Activated T-cell treated with anti-CD3 and anti-CD28 coated beads, Interleukin-2, amount 50 U/mL, for 72 hours (primary cell): ENCODE data around the gene SERPINA6. TPM values are rescaled to one million over a fixed set of nuclear protein-coding genes. Genes with fewer than 3 reads are reported as not detected.
"Not testable (repeated sequence)": the region's sequence is repeated elsewhere in the genome, so short reads cannot be mapped to it uniquely, and the experiment has no call there.

Source experiments
- ATAC-seq, 2 donors: fragments of 150-1000 bp; cut with Tn5 transposase; replicated peaks in 1 of 2; 2 replicates each; pipeline ENCODE4 v1.10.0; 2021; ENCODE audit warnings: moderate library complexity in 2 of 2, mild to moderate bottlenecking in 1 of 2
- DNase-seq, 2 donors: peaks; one replicate each; pipeline ENCODE4 v3.0.0; 2021 to 2022; ENCODE audit warnings: mixed read lengths in 1 of 2
- H3K27ac Mint-ChIP-seq: one replicate; pipeline ENCODE4 v1.8.0; 2022; ENCODE audit warnings: mild to moderate bottlenecking, moderate library complexity, mixed read lengths
- H3K27me3 Mint-ChIP-seq: one replicate; pipeline ENCODE4 v1.8.0; 2022; ENCODE audit warnings: low read depth, mixed read lengths
- H3K36me3 Mint-ChIP-seq, 2 donors: one replicate each; pipeline ENCODE4 v1.8.0; 2022; ENCODE audit warnings: mixed read lengths in 2 of 2, mild to moderate bottlenecking in 1 of 2; ENCODE audit not compliant: insufficient read depth in 2 of 2
- H3K4me1 Mint-ChIP-seq: one replicate; pipeline ENCODE4 v1.8.0; 2022; ENCODE audit warnings: low read depth, mixed read lengths
- H3K4me3 Mint-ChIP-seq, 2 donors: one replicate each; pipeline ENCODE4 v1.8.0; 2022; ENCODE audit warnings: mild to moderate bottlenecking in 2 of 2, mixed read lengths in 2 of 2, moderate library complexity in 2 of 2
- H3K9me3 Mint-ChIP-seq, 2 donors: one replicate each; pipeline ENCODE4 v1.8.0; 2022; ENCODE audit warnings: mixed read lengths in 2 of 2
- total RNA-seq, 2 donors: library from RNA; stranded (reverse); gene quantifications; one replicate each; pipeline ENCODE4 v1.2.3, GENCODE V29; 2022

The SERPINA6 gene
- total RNA-seq = not detected

GRCh38 chr14:94322648-94323570, at the start of gene SERPINA6:
SERPINA6 (minus strand) TSS chr14:94323336; CDS start chr14:94314648, 8,688 bp downstream.
- H3K4me3 Mint-ChIP-seq = no peak within 1 kb of the TSS
- H3K36me3 Mint-ChIP-seq = no peaks in the 10 kb centered on the region
- no peak for ATAC-seq
- no peaks in the 10 kb centered on the region for H3K9me3 Mint-ChIP-seq
- H3K27me3 Mint-ChIP-seq = peaks cover under 1% of the 10 kb centered on the region
- no peaks in the 10 kb centered on the region for H3K4me1 Mint-ChIP-seq
- H3K27ac Mint-ChIP-seq = no peak within 1 kb of the TSS
- DNase-seq = no peak

GRCh38 chr14:94372021-94372605, 49.0 kb upstream of the SERPINA6 start:
- DNase-seq (no peak), ATAC-seq (no peak)
- Mint-ChIP-seq H3K27me3 (peaks cover 8% of the 10 kb centered on the region), H3K4me1 (no peaks in the 10 kb centered on the region), H3K9me3 (no peaks in the 10 kb centered on the region), H3K36me3 (no peaks in the 10 kb centered on the region), H3K4me3 (no peak overlapping the region), H3K27ac (no peak overlapping the region)

- Mint-ChIP-seq H3K27me3 (peaks cover 8% of the 10 kb centered on the region), H3K4me3 (no peak overlapping the region), H3K4me1 (no peaks in the 10 kb centered on the region), H3K36me3 (no peaks in the 10 kb centered on the region), H3K27ac (no peak overlapping the region), H3K9me3 (no peaks in the 10 kb centered on the region)
- ATAC-seq (no peak), DNase-seq (no peak)
These were observed 47.4 kb upstream of the SERPINA6 start for GRCh38 chr14:94370524-94370910.

GRCh38 chr14:94369766-94370523, 46.8 kb upstream of the SERPINA6 start:
- not testable (repeated sequence) for ATAC-seq, H3K4me3 Mint-ChIP-seq, H3K4me1 Mint-ChIP-seq, H3K9me3 Mint-ChIP-seq, H3K36me3 Mint-ChIP-seq, H3K27ac Mint-ChIP-seq, DNase-seq, H3K27me3 Mint-ChIP-seq

- Mint-ChIP-seq H3K36me3 (no peaks in the 10 kb centered on the region), H3K9me3 (no peaks in the 10 kb centered on the region), H3K4me3 (no peak overlapping the region), H3K27ac (peak overlapping the region; percentile 85), H3K4me1 (no peaks in the 10 kb centered on the region), H3K27me3 (peaks cover 8% of the 10 kb centered on the region)
- DNase-seq (no peak), ATAC-seq (no peak)
These were observed 45.8 kb upstream of the SERPINA6 start for GRCh38 chr14:94368956-94369355.

- Mint-ChIP-seq H3K27ac (no peak overlapping the region), H3K4me3 (no peak overlapping the region), H3K9me3 (no peaks in the 10 kb centered on the region), H3K36me3 (no peaks in the 10 kb centered on the region), H3K4me1 (no peaks in the 10 kb centered on the region), H3K27me3 (peaks cover 8% of the 10 kb centered on the region)
- ATAC-seq = no peak
- DNase-seq = no peak
These were observed 45.1 kb upstream of the SERPINA6 start for GRCh38 chr14:94368243-94368590.

GRCh38 chr14:94367347-94368242, 44.5 kb upstream of the SERPINA6 start:
- DNase-seq (no peak), ATAC-seq (no peak)
- Mint-ChIP-seq H3K9me3 (no peaks in the 10 kb centered on the region), H3K36me3 (no peaks in the 10 kb centered on the region), H3K27me3 (peaks cover 13% of the 10 kb centered on the region), H3K4me3 (no peak overlapping the region), H3K27ac (no peak overlapping the region), H3K4me1 (no peaks in the 10 kb centered on the region)

- Mint-ChIP-seq H3K9me3 (no peaks in the 10 kb centered on the region), H3K4me1 (no peaks in the 10 kb centered on the region), H3K27me3 (peaks cover 16% of the 10 kb centered on the region), H3K4me3 (no peak within 1 kb of the TSS), H3K36me3 (no peaks in the 10 kb centered on the region), H3K27ac (no peak within 1 kb of the TSS)
- no peak for DNase-seq
- ATAC-seq = no peak
These were observed 43.2 kb upstream of the SERPINA6 start, which contains the start of gene SERPINA2 for GRCh38 chr14:94366146-94366915. SERPINA2 (minus strand) TSS chr14:94366698.

GRCh38 chr14:94365624-94366023, 42.5 kb upstream of the SERPINA6 start:
- no peaks in the 10 kb centered on the region for H3K4me1 Mint-ChIP-seq
- peaks cover 16% of the 10 kb centered on the region for H3K27me3 Mint-ChIP-seq
- ATAC-seq = no peak
- no peak overlapping the region for H3K4me3 Mint-ChIP-seq
- H3K36me3 Mint-ChIP-seq = no peaks in the 10 kb centered on the region
- no peak overlapping the region for H3K27ac Mint-ChIP-seq
- DNase-seq = no peak
- H3K9me3 Mint-ChIP-seq = no peaks in the 10 kb centered on the region

- no peaks in the 10 kb centered on the region for H3K4me1 Mint-ChIP-seq
- ATAC-seq (no peak), DNase-seq (no peak)
- H3K27ac Mint-ChIP-seq = no peak overlapping the region
- H3K36me3 Mint-ChIP-seq = no peaks in the 10 kb centered on the region
- no peaks in the 10 kb centered on the region for H3K9me3 Mint-ChIP-seq
- peaks cover 16% of the 10 kb centered on the region for H3K27me3 Mint-ChIP-seq
- H3K4me3 Mint-ChIP-seq = no peak overlapping the region
These were observed 41.8 kb upstream of the SERPINA6 start for GRCh38 chr14:94364964-94365363.

- Mint-ChIP-seq H3K4me3 (no peak overlapping the region), H3K27ac (no peak overlapping the region), H3K4me1 (no peaks in the 10 kb centered on the region), H3K9me3 (no peaks in the 10 kb centered on the region), H3K27me3 (peaks cover 14% of the 10 kb centered on the region), H3K36me3 (no peaks in the 10 kb centered on the region)
- DNase-seq (no peak), ATAC-seq (no peak)
These were observed 40.9 kb upstream of the SERPINA6 start for GRCh38 chr14:94364037-94364436.

- H3K27ac Mint-ChIP-seq = no peak overlapping the region
These were observed 40.1 kb upstream of the SERPINA6 start for GRCh38 chr14:94363151-94363624.

More at GRCh38 chr14:94363151-94363624, 40.1 kb upstream of the SERPINA6 start:
- H3K36me3 Mint-ChIP-seq = no peaks in the 10 kb centered on the region
- no peaks in the 10 kb centered on the region for H3K9me3 Mint-ChIP-seq
- ATAC-seq (no peak), DNase-seq (no peak)
- no peak overlapping the region for H3K4me3 Mint-ChIP-seq
- H3K27me3 Mint-ChIP-seq = peaks cover 8% of the 10 kb centered on the region
- no peaks in the 10 kb centered on the region for H3K4me1 Mint-ChIP-seq
